Spleen (tissue), 7 donors: ENCODE results near the gene TMEM131.

Experiments
- POLR2A ChIP-seq, 3 donors: fragments of 450-650 bp; IDR thresholded peaks; one replicate each; pipeline ENCODE4 v1.5.1; 2017; ENCODE audit warnings: antibody characterized with exemption in 3 of 3, mild to moderate bottlenecking in 1 of 3
- POLR2AphosphoS5 ChIP-seq, 3 donors: sonication (generic); formaldehyde crosslinking; IDR thresholded peaks; one replicate each; pipeline ENCODE4 v1.5.1; 2017; ENCODE audit warnings: antibody characterized with exemption in 3 of 3
- TF ChIP-seq, protein P1 (sequence below), 11 experiments: fragments of 200-600 bp in 7 of 11; fragments of 450-650 bp in 4 of 11; sonication (generic) in 4 of 11; IDR thresholded peaks in 8 of 11; conservative IDR thresholded peaks in 3 of 11; 1 replicate in 7 of 11; 2 replicates in 4 of 11; pipeline versions ENCODE4 v1.4.0 to v1.8.0; 2016 to 2021; ENCODE audit warnings: antibody characterized with exemption in 11 of 11, inconsistent platforms in 4 of 11, mild to moderate bottlenecking in 1 of 11
- donor health status: DM: no; HTN: no; CAD: no; lungs with moderate emphysema.
- donor health status: DM: no; HTN: no; CAD: no.
- donor health status: DM: no; HTN: no; CAD: no.

- TF ChIP-seq, protein P1, sequence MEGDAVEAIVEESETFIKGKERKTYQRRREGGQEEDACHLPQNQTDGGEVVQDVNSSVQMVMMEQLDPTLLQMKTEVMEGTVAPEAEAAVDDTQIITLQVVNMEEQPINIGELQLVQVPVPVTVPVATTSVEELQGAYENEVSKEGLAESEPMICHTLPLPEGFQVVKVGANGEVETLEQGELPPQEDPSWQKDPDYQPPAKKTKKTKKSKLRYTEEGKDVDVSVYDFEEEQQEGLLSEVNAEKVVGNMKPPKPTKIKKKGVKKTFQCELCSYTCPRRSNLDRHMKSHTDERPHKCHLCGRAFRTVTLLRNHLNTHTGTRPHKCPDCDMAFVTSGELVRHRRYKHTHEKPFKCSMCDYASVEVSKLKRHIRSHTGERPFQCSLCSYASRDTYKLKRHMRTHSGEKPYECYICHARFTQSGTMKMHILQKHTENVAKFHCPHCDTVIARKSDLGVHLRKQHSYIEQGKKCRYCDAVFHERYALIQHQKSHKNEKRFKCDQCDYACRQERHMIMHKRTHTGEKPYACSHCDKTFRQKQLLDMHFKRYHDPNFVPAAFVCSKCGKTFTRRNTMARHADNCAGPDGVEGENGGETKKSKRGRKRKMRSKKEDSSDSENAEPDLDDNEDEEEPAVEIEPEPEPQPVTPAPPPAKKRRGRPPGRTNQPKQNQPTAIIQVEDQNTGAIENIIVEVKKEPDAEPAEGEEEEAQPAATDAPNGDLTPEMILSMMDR (IDR thresholded peaks at IDR 0.05 in 8 of 11, conservative IDR thresholded peaks at IDR 0.05 in 3 of 11), result no peak
- no peak for TF ChIP-seq POLR2A (IDR thresholded peaks at IDR 0.05)
- peak; percentile 23 to 43 (median 29) for TF ChIP-seq POLR2AphosphoS5 (IDR thresholded peaks at IDR 0.05)
Measured at GRCh38 chr2:97840198-97840597, 155.6 kb downstream of the TMEM131 start.
